NCI-H345 treated with DMSO at 0.1 percent for 48 hours (cell line): ENCODE data around the gene ANKRD33B.
A peak's percentile ranks its signal among the peaks of the same experiment; 100 is the strongest.

Experiments
- DNase-seq: peaks from one replicate; lab custom pipeline; 2025; ENCODE audit not compliant: unreplicated experiment; lab: John Stamatoyannopoulos, UW

ANKRD33B gene

GRCh38 chr5:10690460-10691440 is 126.9 kb downstream of the ANKRD33B start:
- DNase-seq = no peak

GRCh38 chr5:10691826-10692785 is 128.2 kb downstream of the ANKRD33B start:
- no peak for DNase-seq

GRCh38 chr5:10695055-10695649 is 131.3 kb downstream of the ANKRD33B start:
- DNase-seq = peak; percentile 8

GRCh38 chr5:10695759-10696543 is 132.1 kb downstream of the ANKRD33B start:
- no peak for DNase-seq

GRCh38 chr5:10699281-10699874 is 135.5 kb downstream of the ANKRD33B start:
- no peak for DNase-seq

- DNase-seq = no peak
These were observed 136.1 kb downstream of the ANKRD33B start for GRCh38 chr5:10699987-10700386.

- DNase-seq = no peak
These were observed 136.6 kb downstream of the ANKRD33B start for GRCh38 chr5:10700516-10700915.

- peak; percentile 10 for DNase-seq
These were observed 137.7 kb downstream of the ANKRD33B start for GRCh38 chr5:10701567-10702039.

- no peak for DNase-seq
These were observed 138.3 kb downstream of the ANKRD33B start for GRCh38 chr5:10702040-10702629.

GRCh38 chr5:10702911-10703491 is 139.1 kb downstream of the ANKRD33B start:
- DNase-seq = no peak

- no peak for DNase-seq
These were observed 139.8 kb downstream of the ANKRD33B start for GRCh38 chr5:10703676-10704075.

- DNase-seq = no peak
These were observed 141.2 kb downstream of the ANKRD33B start for GRCh38 chr5:10704949-10705621.

- DNase-seq = no peak
These were observed 141.9 kb downstream of the ANKRD33B start for GRCh38 chr5:10705747-10706146.

GRCh38 chr5:10706326-10706725 is 142.5 kb downstream of the ANKRD33B start:
- no peak for DNase-seq
